C4-2B (cell line): Measurements from ENCODE around the gene METTL4.

Source experiments
- ZFX ChIP-seq: fragments of 450-650 bp; IDR thresholded peaks from 2 replicates; pipeline ENCODE4 v1.6.1; 2017
- TF ChIP-seq, protein P1 (sequence below): fragments of 450-650 bp; conservative IDR thresholded peaks from 2 replicates; pipeline ENCODE4 v1.5.1; 2017; ENCODE audit warnings: mild to moderate bottlenecking

DNA sequence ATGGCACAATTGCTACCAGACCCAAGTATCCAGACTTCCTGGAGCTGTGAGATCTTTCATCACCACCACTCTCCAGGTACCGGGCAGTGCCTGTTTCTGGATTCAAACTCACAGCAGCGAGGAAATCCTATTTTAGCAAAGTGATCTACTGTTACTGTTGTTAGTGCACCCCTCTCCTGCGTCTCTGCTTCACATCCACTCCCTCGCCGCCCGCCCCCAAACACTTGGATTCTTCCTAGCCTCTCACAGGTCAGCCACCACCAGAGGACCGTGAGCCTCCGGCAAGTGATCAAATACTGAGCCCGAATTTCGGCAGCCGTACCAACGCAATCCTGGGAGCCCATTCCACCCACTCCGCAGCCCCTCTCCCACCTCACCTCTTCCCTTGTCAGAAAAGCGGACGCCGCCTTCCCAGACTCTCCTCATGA is 519 bp downstream of the METTL4 start:
- TF ChIP-seq, protein P1, sequence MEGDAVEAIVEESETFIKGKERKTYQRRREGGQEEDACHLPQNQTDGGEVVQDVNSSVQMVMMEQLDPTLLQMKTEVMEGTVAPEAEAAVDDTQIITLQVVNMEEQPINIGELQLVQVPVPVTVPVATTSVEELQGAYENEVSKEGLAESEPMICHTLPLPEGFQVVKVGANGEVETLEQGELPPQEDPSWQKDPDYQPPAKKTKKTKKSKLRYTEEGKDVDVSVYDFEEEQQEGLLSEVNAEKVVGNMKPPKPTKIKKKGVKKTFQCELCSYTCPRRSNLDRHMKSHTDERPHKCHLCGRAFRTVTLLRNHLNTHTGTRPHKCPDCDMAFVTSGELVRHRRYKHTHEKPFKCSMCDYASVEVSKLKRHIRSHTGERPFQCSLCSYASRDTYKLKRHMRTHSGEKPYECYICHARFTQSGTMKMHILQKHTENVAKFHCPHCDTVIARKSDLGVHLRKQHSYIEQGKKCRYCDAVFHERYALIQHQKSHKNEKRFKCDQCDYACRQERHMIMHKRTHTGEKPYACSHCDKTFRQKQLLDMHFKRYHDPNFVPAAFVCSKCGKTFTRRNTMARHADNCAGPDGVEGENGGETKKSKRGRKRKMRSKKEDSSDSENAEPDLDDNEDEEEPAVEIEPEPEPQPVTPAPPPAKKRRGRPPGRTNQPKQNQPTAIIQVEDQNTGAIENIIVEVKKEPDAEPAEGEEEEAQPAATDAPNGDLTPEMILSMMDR, result no peak
- no peak for TF ChIP-seq ZFX
